Measurements from ENCODE around the gene TP53AIP1.

Gene TP53AIP1

GRCh38 chr11:128942817-128943427 is at the start of gene TP53AIP1:
TSS of gene TP53AIP1 (minus strand) at chr11:128942871. CDS start at chr11:128937818, 5,053 bp downstream.
- no peak for DNase-seq

- no peak for DNase-seq
These were observed 45.7 kb upstream of the TP53AIP1 start for GRCh38 chr11:128988242-128988970.

- no peak for DNase-seq
These were observed 43.2 kb upstream of the TP53AIP1 start for GRCh38 chr11:128985880-128986279.

- no peak for DNase-seq
These were observed 40.4 kb upstream of the TP53AIP1 start for GRCh38 chr11:128983023-128983422.

- DNase-seq = no peak
These were observed 38.6 kb upstream of the TP53AIP1 start for GRCh38 chr11:128981254-128981653.

- DNase-seq = no peak
These were observed 28.0 kb upstream of the TP53AIP1 start for GRCh38 chr11:128970598-128971190.

GRCh38 chr11:128968916-128969315 is 26.2 kb upstream of the TP53AIP1 start:
- no peak for DNase-seq

- no peak for DNase-seq
These were observed 24.9 kb upstream of the TP53AIP1 start for GRCh38 chr11:128967578-128967977.

- no peak for DNase-seq
These were observed 22.8 kb upstream of the TP53AIP1 start for GRCh38 chr11:128965485-128965884.

GRCh38 chr11:128964463-128964930 is 21.8 kb upstream of the TP53AIP1 start:
- no peak for DNase-seq

- DNase-seq = no peak
These were observed 21.2 kb upstream of the TP53AIP1 start for GRCh38 chr11:128963744-128964325.

GRCh38 chr11:128962896-128963295 is 20.2 kb upstream of the TP53AIP1 start:
- DNase-seq = no peak

- no peak for DNase-seq
These were observed 19.0 kb upstream of the TP53AIP1 start for GRCh38 chr11:128961645-128962044.

- DNase-seq = no peak
These were observed 14.5 kb upstream of the TP53AIP1 start for GRCh38 chr11:128957202-128957482.

GRCh38 chr11:128956401-128957201 is 13.9 kb upstream of the TP53AIP1 start:
- no peak for DNase-seq

- no peak for DNase-seq
These were observed 13.0 kb upstream of the TP53AIP1 start for GRCh38 chr11:128955636-128956035.

GRCh38 chr11:128953151-128953550 is 10.5 kb upstream of the TP53AIP1 start:
- DNase-seq = no peak

- DNase-seq = no peak
These were observed 7.3 kb upstream of the TP53AIP1 start for GRCh38 chr11:128949791-128950454.

GRCh38 chr11:128948583-128948982 is 5.9 kb upstream of the TP53AIP1 start:
- no peak for DNase-seq

- DNase-seq = no peak
These were observed 5.1 kb upstream of the TP53AIP1 start for GRCh38 chr11:128947773-128948172.

- DNase-seq = no peak
These were observed 4.0 kb upstream of the TP53AIP1 start for GRCh38 chr11:128946648-128947047.

GRCh38 chr11:128943428-128943976 is 831 bp upstream of the TP53AIP1 start:
- DNase-seq = no peak

Data from GOT3 (cell line).